Measurements from ENCODE around the gene HSPBAP1.
"Not testable (repeated sequence)": the region's sequence is repeated elsewhere in the genome, so short reads cannot be mapped to it uniquely, and the experiment has no call there.

The HSPBAP1 gene

GRCh38 chr3:122766430-122766829 lies 27.2 kb downstream of the HSPBAP1 start:
- 94 to 97% methylated on average over 3 of the region's 3 CpGs for WGBS, 2 experiments

DNA sequence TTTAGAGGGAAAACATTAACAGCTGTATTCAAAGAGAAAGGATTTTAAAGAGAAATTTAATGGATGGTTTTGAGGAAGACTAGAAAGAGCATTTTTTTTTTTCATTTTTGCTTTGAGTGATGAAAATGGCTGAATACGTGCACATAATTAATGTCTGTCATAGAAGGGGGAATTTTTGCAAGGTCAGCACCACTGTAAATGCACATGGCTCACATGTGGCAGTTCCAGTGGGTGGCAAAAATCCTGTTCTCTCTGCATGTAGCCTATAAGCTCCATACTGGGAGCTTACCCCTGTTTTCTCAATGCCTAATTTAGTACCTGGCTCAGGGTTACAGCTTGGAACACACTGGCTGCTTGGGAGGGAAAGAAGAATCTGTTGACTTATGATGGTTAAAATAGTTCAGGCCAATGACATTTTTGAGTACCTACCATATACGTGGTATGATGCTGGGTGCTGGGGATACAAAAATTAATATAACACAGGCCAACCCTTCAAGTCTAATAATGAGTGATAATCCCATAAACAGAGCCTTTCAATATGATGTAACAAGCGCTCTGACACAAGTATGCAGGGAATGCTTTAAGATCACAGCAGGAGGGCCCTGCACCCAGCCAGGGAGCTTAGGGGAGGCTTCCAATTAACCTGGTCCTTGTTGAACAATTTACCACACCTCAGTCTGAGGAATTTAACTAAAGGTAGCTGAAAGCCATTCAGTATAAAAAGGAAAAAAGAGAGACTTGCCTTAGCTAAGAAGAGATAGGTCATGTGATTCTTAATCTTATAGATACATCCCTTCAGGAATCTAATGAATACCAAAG lies 33.0 kb downstream of the HSPBAP1 start:
- Histone ChIP-seq H3K4me3 (ENCODE audit: insufficient read depth, low read depth, low read length) (no peak overlapping the region), H3K9me3 (ENCODE audit: control insufficient read depth, low read length) (no peaks in the 10 kb centered on the region), H3K4me1 (ENCODE audit: control insufficient read depth, insufficient read depth, low read length) (peaks cover 11% of the 10 kb centered on the region), H3K27ac (ENCODE audit: insufficient read depth, low read depth, low read length, poor library complexity, severe bottlenecking) (peak overlapping the region; percentile 36), H3K27me3 (ENCODE audit: control insufficient read depth, insufficient read depth, low read length, poor library complexity, severe bottlenecking) (no peaks in the 10 kb centered on the region), H3K36me3 (ENCODE audit: control insufficient read depth, insufficient read depth, low read length) (peaks cover 2% of the 10 kb centered on the region)
- WGBS, 2 experiments = 72 to 76% methylated on average over 3 of the region's 3 CpGs

More at GRCh38 chr3:122766430-122766829, 27.2 kb downstream of the HSPBAP1 start:
- H3K27me3 ChIP-seq (ENCODE audit: control insufficient read depth, insufficient read depth, low read length, poor library complexity, severe bottlenecking) = no peaks in the 10 kb centered on the region
- H3K36me3 ChIP-seq (ENCODE audit: control insufficient read depth, insufficient read depth, low read length) = no peaks in the 10 kb centered on the region
- H3K4me3 ChIP-seq (ENCODE audit: insufficient read depth, low read depth, low read length) = no peak overlapping the region
- no peak overlapping the region for H3K27ac ChIP-seq (ENCODE audit: insufficient read depth, low read depth, low read length, poor library complexity, severe bottlenecking)
- peaks cover 4% of the 10 kb centered on the region for H3K4me1 ChIP-seq (ENCODE audit: control insufficient read depth, insufficient read depth, low read length)
- no peaks in the 10 kb centered on the region for H3K9me3 ChIP-seq (ENCODE audit: control insufficient read depth, low read length)

DNA sequence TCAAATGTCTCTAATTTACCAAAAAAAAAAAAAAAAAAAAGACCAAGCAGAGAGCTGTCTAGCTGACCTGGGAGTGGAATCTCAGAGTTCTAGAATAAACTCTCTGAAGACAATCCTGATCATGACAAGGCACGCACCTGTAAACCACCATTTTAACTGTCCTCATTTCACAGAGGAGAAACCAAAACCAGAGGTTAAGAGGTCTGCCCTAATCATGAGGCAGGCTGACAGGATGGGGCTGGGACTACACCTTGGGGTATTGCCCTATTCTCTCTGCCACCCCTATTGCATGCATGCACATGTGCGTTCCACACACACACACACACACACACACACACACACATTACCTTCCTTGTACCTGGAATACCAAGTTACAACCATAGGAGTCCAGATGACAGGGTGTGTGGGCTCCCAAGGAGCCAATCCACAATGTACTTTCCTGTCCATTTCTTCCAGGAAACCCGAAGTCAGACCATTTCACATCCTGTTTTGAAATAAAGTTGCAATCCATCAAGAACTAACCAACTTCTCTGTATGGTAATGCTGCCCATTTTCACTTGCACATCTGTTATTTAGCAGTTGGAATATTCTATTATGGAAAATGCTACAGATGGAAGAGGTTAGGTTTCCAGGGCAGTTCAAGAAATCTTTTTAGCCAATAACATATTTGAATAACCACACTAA lies 34.6 kb downstream of the HSPBAP1 start:
- H3K36me3 ChIP-seq (ENCODE audit: control insufficient read depth, insufficient read depth, low read length) = peaks cover 9% of the 10 kb centered on the region
- H3K27me3 ChIP-seq (ENCODE audit: control insufficient read depth, insufficient read depth, low read length, poor library complexity, severe bottlenecking) = no peaks in the 10 kb centered on the region
- H3K4me1 ChIP-seq (ENCODE audit: control insufficient read depth, insufficient read depth, low read length) = peaks cover 11% of the 10 kb centered on the region
- no peak overlapping the region for H3K27ac ChIP-seq (ENCODE audit: insufficient read depth, low read depth, low read length, poor library complexity, severe bottlenecking)
- no peaks in the 10 kb centered on the region for H3K9me3 ChIP-seq (ENCODE audit: control insufficient read depth, low read length)
- no peak overlapping the region for H3K4me3 ChIP-seq (ENCODE audit: insufficient read depth, low read depth, low read length)
- WGBS, 2 experiments = 92 to 97% methylated on average over 3 of the region's 3 CpGs

DNA sequence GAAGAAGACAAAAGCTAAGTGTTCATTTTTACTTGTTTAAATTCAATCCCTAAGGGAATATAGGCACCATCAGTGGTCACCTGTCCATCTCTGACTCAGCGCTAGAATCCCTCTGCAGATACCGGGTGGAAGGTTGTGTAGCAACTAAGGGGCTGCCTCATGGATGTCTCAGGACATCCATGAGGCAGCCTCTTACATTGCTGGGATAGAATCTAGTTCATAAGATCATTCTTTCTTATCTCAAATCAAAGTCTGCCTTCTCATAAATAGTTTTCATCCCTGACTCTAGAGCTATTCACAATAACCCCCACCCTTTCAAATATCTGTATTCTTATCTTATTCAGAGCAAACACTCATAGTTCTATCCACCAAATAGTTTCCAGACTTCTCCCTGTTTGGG lies 38.1 kb downstream of the HSPBAP1 start:
- H3K4me1 ChIP-seq (ENCODE audit: control insufficient read depth, insufficient read depth, low read length) = no peaks in the 10 kb centered on the region
- WGBS, 2 experiments = 88 to 92% methylated on average over 2 of the region's 2 CpGs
- no peaks in the 10 kb centered on the region for H3K27me3 ChIP-seq (ENCODE audit: control insufficient read depth, insufficient read depth, low read length, poor library complexity, severe bottlenecking)
- H3K36me3 ChIP-seq (ENCODE audit: control insufficient read depth, insufficient read depth, low read length) = peaks cover 11% of the 10 kb centered on the region
- H3K27ac ChIP-seq (ENCODE audit: insufficient read depth, low read depth, low read length, poor library complexity, severe bottlenecking) = no peak overlapping the region
- H3K9me3 ChIP-seq (ENCODE audit: control insufficient read depth, low read length) = no peaks in the 10 kb centered on the region
- no peak overlapping the region for H3K4me3 ChIP-seq (ENCODE audit: insufficient read depth, low read depth, low read length)

GRCh38 chr3:122754929-122755328 lies 38.7 kb downstream of the HSPBAP1 start:
- Histone ChIP-seq H3K4me3 (ENCODE audit: insufficient read depth, low read depth, low read length) (no peak overlapping the region), H3K4me1 (ENCODE audit: control insufficient read depth, insufficient read depth, low read length) (no peaks in the 10 kb centered on the region), H3K27me3 (ENCODE audit: control insufficient read depth, insufficient read depth, low read length, poor library complexity, severe bottlenecking) (no peaks in the 10 kb centered on the region), H3K36me3 (ENCODE audit: control insufficient read depth, insufficient read depth, low read length) (peaks cover 11% of the 10 kb centered on the region), H3K9me3 (ENCODE audit: control insufficient read depth, low read length) (no peaks in the 10 kb centered on the region), H3K27ac (ENCODE audit: insufficient read depth, low read depth, low read length, poor library complexity, severe bottlenecking) (no peak overlapping the region)
- WGBS, 2 experiments = 80 to 88% methylated on average over 5 of the region's 5 CpGs

- WGBS, 2 experiments = 89% methylated on average over 1 of the region's 1 CpG; no CpG with 5 or more reads in 1 of the 2 experiments
- Histone ChIP-seq H3K4me1 (ENCODE audit: control insufficient read depth, insufficient read depth, low read length) (no peaks in the 10 kb centered on the region), H3K27me3 (ENCODE audit: control insufficient read depth, insufficient read depth, low read length, poor library complexity, severe bottlenecking) (no peaks in the 10 kb centered on the region), H3K9me3 (ENCODE audit: control insufficient read depth, low read length) (no peaks in the 10 kb centered on the region), H3K36me3 (ENCODE audit: control insufficient read depth, insufficient read depth, low read length) (peaks cover 2% of the 10 kb centered on the region), H3K27ac (ENCODE audit: insufficient read depth, low read depth, low read length, poor library complexity, severe bottlenecking) (no peak overlapping the region), H3K4me3 (ENCODE audit: insufficient read depth, low read depth, low read length) (no peak overlapping the region)
Measured at GRCh38 chr3:122748347-122748746, 45.3 kb downstream of the HSPBAP1 start.

DNA sequence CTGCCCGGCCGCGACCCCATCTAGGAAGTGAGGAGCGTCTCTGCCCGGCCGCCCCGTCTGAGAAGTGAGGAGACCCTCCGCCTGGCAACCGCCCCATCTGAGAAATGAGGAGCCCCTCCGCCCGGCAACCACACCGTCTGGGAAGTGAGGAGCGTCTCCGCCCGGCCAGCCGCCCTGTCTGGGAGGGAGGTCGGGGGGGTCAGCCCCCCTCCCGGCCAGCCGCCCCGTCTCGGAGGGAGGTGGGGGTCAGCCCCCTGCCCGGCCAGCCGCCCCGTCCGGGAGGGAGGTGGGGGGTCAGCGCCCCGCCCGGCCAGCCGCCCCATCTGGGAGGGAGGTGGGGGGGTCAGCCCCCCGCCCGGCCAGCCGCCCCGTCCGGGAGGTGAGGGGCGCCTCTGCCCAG lies 46.3 kb downstream of the HSPBAP1 start:
- not testable (repeated sequence) for H3K27me3 ChIP-seq (ENCODE audit: control insufficient read depth, insufficient read depth, low read length, poor library complexity, severe bottlenecking); H3K36me3 ChIP-seq (ENCODE audit: control insufficient read depth, insufficient read depth, low read length); H3K4me1 ChIP-seq (ENCODE audit: control insufficient read depth, insufficient read depth, low read length); H3K4me3 ChIP-seq (ENCODE audit: insufficient read depth, low read depth, low read length); H3K9me3 ChIP-seq (ENCODE audit: control insufficient read depth, low read length); H3K27ac ChIP-seq (ENCODE audit: insufficient read depth, low read depth, low read length, poor library complexity, severe bottlenecking)
- WGBS, 2 experiments = 93 to 94% methylated on average over 18 to 22 of the region's 35 CpGs

- no peaks in the 10 kb centered on the region for H3K27me3 ChIP-seq (ENCODE audit: control insufficient read depth, insufficient read depth, low read length, poor library complexity, severe bottlenecking)
Measured at GRCh38 chr3:122745369-122746021, 48.1 kb downstream of the HSPBAP1 start.

DNA sequence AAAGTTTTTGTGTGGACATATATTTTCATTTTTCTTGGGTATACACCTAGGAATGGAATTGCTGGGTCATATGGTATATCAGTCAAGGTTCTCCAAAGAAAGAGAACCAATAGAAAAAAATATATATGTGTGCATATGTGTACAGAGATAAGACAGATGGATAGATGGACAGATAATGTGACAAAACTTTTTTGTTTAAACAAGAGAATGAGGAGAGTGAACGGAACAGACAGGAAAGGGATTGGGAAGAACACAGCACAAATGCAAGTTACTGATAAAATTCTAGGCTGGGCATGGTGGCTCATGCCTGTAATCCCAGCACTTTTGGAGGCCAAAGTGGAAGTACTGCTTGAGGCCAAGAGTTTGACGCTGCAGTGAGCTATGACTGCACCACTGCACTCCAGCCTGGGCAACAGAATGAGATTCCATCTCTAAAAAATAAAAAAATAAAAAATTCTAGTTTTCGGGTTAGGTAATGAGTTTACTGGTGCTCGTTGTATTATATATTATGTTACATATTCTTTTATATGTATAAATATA lies 50.0 kb downstream of the HSPBAP1 start:
- WGBS, 2 experiments = 91 to 94% methylated on average over 2 of the region's 4 CpGs
- no peaks in the 10 kb centered on the region for H3K9me3 ChIP-seq (ENCODE audit: control insufficient read depth, low read length)

More at GRCh38 chr3:122745369-122746021, 48.1 kb downstream of the HSPBAP1 start:
- Histone ChIP-seq H3K9me3 (ENCODE audit: control insufficient read depth, low read length) (no peaks in the 10 kb centered on the region), H3K27ac (ENCODE audit: insufficient read depth, low read depth, low read length, poor library complexity, severe bottlenecking) (no peak overlapping the region), H3K4me3 (ENCODE audit: insufficient read depth, low read depth, low read length) (no peak overlapping the region), H3K36me3 (ENCODE audit: control insufficient read depth, insufficient read depth, low read length) (peaks cover 5% of the 10 kb centered on the region), H3K4me1 (ENCODE audit: control insufficient read depth, insufficient read depth, low read length) (no peaks in the 10 kb centered on the region)
- WGBS, 2 experiments = 86 to 91% methylated on average over 1 to 4 of the region's 4 CpGs

GRCh38 chr3:122742234-122742633 lies 51.4 kb downstream of the HSPBAP1 start:
- H3K27me3 ChIP-seq (ENCODE audit: control insufficient read depth, insufficient read depth, low read length, poor library complexity, severe bottlenecking) = no peaks in the 10 kb centered on the region
- H3K4me1 ChIP-seq (ENCODE audit: control insufficient read depth, insufficient read depth, low read length) = no peaks in the 10 kb centered on the region
- H3K27ac ChIP-seq (ENCODE audit: insufficient read depth, low read depth, low read length, poor library complexity, severe bottlenecking) = no peak overlapping the region
- H3K36me3 ChIP-seq (ENCODE audit: control insufficient read depth, insufficient read depth, low read length) = peaks cover 5% of the 10 kb centered on the region
- H3K9me3 ChIP-seq (ENCODE audit: control insufficient read depth, low read length) = no peaks in the 10 kb centered on the region
- no peak overlapping the region for H3K4me3 ChIP-seq (ENCODE audit: insufficient read depth, low read depth, low read length)

More for the DNA sequence above, 50.0 kb downstream of the HSPBAP1 start:
- Histone ChIP-seq H3K27me3 (ENCODE audit: control insufficient read depth, insufficient read depth, low read length, poor library complexity, severe bottlenecking) (no peaks in the 10 kb centered on the region), H3K27ac (ENCODE audit: insufficient read depth, low read depth, low read length, poor library complexity, severe bottlenecking) (no peak overlapping the region), H3K4me3 (ENCODE audit: insufficient read depth, low read depth, low read length) (no peak overlapping the region), H3K4me1 (ENCODE audit: control insufficient read depth, insufficient read depth, low read length) (no peaks in the 10 kb centered on the region), H3K36me3 (ENCODE audit: control insufficient read depth, insufficient read depth, low read length) (peaks cover 7% of the 10 kb centered on the region)
